Measurements from ENCODE around the gene UPF1.
A peak's percentile ranks its signal among the peaks of the same experiment; 100 is the strongest.

Gene UPF1

DNA sequence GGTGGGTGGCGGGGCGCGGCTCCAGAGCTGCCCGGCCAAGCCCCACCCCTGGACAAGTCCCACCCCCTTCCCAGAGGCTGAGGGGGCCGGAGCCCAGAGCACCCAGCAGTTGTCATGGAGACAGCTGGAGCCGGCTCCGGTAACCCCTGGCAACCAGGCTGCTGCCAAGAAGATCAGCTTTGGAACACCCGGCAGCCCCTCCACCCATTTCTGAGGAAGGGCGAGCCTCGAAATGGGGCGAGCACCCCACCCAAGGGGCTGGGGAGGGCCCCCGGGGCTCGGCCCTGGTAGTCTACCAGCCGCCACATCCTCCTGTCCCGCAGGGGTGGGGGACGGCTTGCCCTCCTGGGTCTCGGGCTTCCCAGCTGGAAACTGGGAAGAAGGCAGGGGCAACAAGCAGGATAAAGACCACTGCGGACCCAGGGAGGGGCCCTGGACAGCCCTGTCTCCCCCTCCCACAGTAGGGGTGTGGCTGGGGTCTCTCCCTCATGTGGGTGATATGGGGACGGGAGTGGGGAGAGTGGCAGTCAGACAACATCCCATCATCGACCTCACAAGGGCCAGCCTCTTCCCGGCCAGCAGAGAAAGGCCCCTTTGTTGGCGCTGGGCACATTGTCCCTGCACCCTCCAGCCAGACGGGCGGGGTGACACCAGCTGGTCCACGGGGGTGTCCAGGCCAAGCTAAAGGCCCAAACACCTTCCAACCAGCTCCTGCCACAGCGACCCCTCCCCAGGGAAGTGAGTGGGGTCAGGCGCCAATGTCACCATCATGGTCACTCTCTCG is 62.7 kb downstream of the UPF1 start:
- Histone ChIP-seq H3K4me1 (ENCODE audit: control insufficient read depth, insufficient read depth, low read length) (no peaks in the 10 kb centered on the region; the same call in 1 of the 2 replicates), H3K27ac (ENCODE audit: extremely low read depth, low read depth, low read length) (no peak overlapping the region), H3K9me3 (ENCODE audit: control insufficient read depth, insufficient read depth, low read depth, low read length) (no peaks in the 10 kb centered on the region), H3K4me3 (ENCODE audit: low read depth, low read length) (peak overlapping the region; percentile 50; the same call in 1 of the 2 replicates), H3K36me3 (ENCODE audit: control insufficient read depth in 2 of 2, insufficient read depth in 1 of 2, low read length in 2 of 2) (peaks cover 0 to 27% of the 10 kb centered on the region in 2 experiments; a peak in 2 of 3 replicates)
- TF ChIP-seq ZXDB (tag by site-specific recombination; IDR thresholded peaks at IDR 0.05) (no peak), YY1 (tag by site-specific recombination; IDR thresholded peaks at IDR 0.05) (no peak), ZNF501 (tag by site-specific recombination; IDR thresholded peaks at IDR 0.05) (no peak), ZNF529 (tag by site-specific recombination; IDR thresholded peaks at IDR 0.05; ENCODE audit: insufficient replicate concordance) (no peak), ZBTB7A (tag by site-specific recombination; IDR thresholded peaks at IDR 0.05; ENCODE audit: low read depth) (no peak), ZNF169 (tag by site-specific recombination; IDR thresholded peaks at IDR 0.05) (no peak), ZFHX2 (tag by site-specific recombination; conservative IDR thresholded peaks at IDR 0.05) (no peak), KLF1 (tag by site-specific recombination; IDR thresholded peaks at IDR 0.05) (peak; percentile 73), ZNF37A (tag by site-specific recombination; IDR thresholded peaks at IDR 0.05) (no peak), REPIN1 (tag by site-specific recombination; IDR thresholded peaks at IDR 0.05; ENCODE audit: low read depth) (no peak), ZBTB6 (tag by site-specific recombination; IDR thresholded peaks at IDR 0.05) (peak; percentile 69; the same call in 1 of the 2 replicates), ZNF768 (tag by site-specific recombination; IDR thresholded peaks at IDR 0.05) (no peak)
- TF ChIP-seq, protein P1, sequence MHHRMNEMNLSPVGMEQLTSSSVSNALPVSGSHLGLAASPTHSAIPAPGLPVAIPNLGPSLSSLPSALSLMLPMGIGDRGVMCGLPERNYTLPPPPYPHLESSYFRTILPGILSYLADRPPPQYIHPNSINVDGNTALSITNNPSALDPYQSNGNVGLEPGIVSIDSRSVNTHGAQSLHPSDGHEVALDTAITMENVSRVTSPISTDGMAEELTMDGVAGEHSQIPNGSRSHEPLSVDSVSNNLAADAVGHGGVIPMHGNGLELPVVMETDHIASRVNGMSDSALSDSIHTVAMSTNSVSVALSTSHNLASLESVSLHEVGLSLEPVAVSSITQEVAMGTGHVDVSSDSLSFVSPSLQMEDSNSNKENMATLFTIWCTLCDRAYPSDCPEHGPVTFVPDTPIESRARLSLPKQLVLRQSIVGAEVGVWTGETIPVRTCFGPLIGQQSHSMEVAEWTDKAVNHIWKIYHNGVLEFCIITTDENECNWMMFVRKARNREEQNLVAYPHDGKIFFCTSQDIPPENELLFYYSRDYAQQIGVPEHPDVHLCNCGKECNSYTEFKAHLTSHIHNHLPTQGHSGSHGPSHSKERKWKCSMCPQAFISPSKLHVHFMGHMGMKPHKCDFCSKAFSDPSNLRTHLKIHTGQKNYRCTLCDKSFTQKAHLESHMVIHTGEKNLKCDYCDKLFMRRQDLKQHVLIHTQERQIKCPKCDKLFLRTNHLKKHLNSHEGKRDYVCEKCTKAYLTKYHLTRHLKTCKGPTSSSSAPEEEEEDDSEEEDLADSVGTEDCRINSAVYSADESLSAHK (tag by site-specific recombination; IDR thresholded peaks at IDR 0.05): no peak
- TF ChIP-seq, protein P2, sequence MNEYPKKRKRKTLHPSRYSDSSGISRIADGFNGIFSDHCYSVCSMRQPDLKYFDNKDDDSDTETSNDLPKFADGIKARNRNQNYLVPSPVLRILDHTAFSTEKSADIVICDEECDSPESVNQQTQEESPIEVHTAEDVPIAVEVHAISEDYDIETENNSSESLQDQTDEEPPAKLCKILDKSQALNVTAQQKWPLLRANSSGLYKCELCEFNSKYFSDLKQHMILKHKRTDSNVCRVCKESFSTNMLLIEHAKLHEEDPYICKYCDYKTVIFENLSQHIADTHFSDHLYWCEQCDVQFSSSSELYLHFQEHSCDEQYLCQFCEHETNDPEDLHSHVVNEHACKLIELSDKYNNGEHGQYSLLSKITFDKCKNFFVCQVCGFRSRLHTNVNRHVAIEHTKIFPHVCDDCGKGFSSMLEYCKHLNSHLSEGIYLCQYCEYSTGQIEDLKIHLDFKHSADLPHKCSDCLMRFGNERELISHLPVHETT (tag by site-specific recombination; IDR thresholded peaks at IDR 0.05): no peak
- TF ChIP-seq, protein P3, sequence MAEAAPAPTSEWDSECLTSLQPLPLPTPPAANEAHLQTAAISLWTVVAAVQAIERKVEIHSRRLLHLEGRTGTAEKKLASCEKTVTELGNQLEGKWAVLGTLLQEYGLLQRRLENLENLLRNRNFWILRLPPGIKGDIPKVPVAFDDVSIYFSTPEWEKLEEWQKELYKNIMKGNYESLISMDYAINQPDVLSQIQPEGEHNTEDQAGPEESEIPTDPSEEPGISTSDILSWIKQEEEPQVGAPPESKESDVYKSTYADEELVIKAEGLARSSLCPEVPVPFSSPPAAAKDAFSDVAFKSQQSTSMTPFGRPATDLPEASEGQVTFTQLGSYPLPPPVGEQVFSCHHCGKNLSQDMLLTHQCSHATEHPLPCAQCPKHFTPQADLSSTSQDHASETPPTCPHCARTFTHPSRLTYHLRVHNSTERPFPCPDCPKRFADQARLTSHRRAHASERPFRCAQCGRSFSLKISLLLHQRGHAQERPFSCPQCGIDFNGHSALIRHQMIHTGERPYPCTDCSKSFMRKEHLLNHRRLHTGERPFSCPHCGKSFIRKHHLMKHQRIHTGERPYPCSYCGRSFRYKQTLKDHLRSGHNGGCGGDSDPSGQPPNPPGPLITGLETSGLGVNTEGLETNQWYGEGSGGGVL (tag by site-specific recombination; IDR thresholded peaks at IDR 0.05): no peak
- POLR2A ChIA-PET: interaction anchor here (0.6 to 1.2 kb wide), 3 partner anchors 14 to 92 kb away, joined by 4 to 5 read pairs (median 5); partner anchors contain the start of genes COPE and DDX49
- CTCF ChIA-PET: interaction anchor here (0.5 to 2.3 kb wide), 11 partner anchors 24 to 557 kb away, joined by 3 to 13 read pairs (median 3); no protein-coding TSS in a partner anchor

Data from HEK293 (cell line).